Natural killer cell treated with Interleukin-12 subunit alpha and Interleukin-12 subunit beta and Interleukin-15 and Interleukin-18, amount 100 ng/mL, for 72 hours (primary cell): Measurements from ENCODE around the gene SPECC1. TPM values are rescaled to one million over a fixed set of nuclear protein-coding genes. Genes with fewer than 3 reads are reported as not detected.
A peak's percentile ranks its signal among the peaks of the same experiment; 100 is the strongest.
"Not testable (repeated sequence)": the region's sequence is repeated elsewhere in the genome, so short reads cannot be mapped to it uniquely, and the experiment has no call there.

Experiments
- ATAC-seq, 2 donors: fragments of 150-1000 bp; cut with Tn5 transposase in 1 of 2; sonication (Bioruptor Pico), chemical (Tn5 transposase) in 1 of 2; 2 replicates each; pipeline ENCODE4 v1.10.0; 2021
- DNase-seq: peaks from one replicate; pipeline ENCODE4 v3.0.0; 2022; ENCODE audit warnings: low spot score
- H3K27ac Mint-ChIP-seq, 2 donors: 1 replicate in 1 of 2; 2 replicates in 1 of 2; pipeline ENCODE4 v1.8.0; 2022; ENCODE audit warnings: mixed read lengths in 2 of 2, mild to moderate bottlenecking in 1 of 2, moderate library complexity in 1 of 2
- H3K27me3 Mint-ChIP-seq, 2 donors: 1 replicate in 1 of 2; 2 replicates in 1 of 2; pipeline ENCODE4 v1.8.0; 2022; ENCODE audit warnings: mixed read lengths in 2 of 2
- H3K36me3 Mint-ChIP-seq: one replicate; pipeline ENCODE4 v1.8.0; 2022; ENCODE audit warnings: mixed read lengths
- H3K4me1 Mint-ChIP-seq, 2 donors: 1 replicate in 1 of 2; 2 replicates in 1 of 2; pipeline ENCODE4 v1.8.0; 2022; ENCODE audit warnings: low read depth in 2 of 2, mixed read lengths in 2 of 2, mild to moderate bottlenecking in 1 of 2
- H3K4me3 Mint-ChIP-seq: one replicate; pipeline ENCODE4 v1.8.0; 2022; ENCODE audit warnings: mixed read lengths
- H3K9me3 Mint-ChIP-seq: 2 replicates; pipeline ENCODE4 v1.8.0; 2022; ENCODE audit warnings: mixed read lengths
- total RNA-seq, 2 donors: library from RNA; stranded (reverse); gene quantifications; one replicate each; pipeline ENCODE4 v1.2.3, GENCODE V29; 2022

Gene SPECC1
- total RNA-seq, 2 donors from 2014 or later, result 27.6 to 28.1 TPM

- H3K27ac Mint-ChIP-seq, result peak overlapping the region in 1 of 2 donors; percentile 6
- ATAC-seq (no peak), DNase-seq (no peak)
- H3K27me3 Mint-ChIP-seq, result no peaks in the 10 kb centered on the region
- no peaks in the 10 kb centered on the region for H3K9me3 Mint-ChIP-seq
- no peaks in the 10 kb centered on the region for H3K36me3 Mint-ChIP-seq
- peaks cover 3 to 7% of the 10 kb centered on the region in 2 donors for H3K4me1 Mint-ChIP-seq
- H3K4me3 Mint-ChIP-seq, result no peak overlapping the region
Measured at GRCh38 chr17:20223808-20224328, 214.7 kb downstream of the SPECC1 start.

GRCh38 chr17:20224379-20224778, 215.2 kb downstream of the SPECC1 start:
- H3K27me3 Mint-ChIP-seq, result no peaks in the 10 kb centered on the region
- H3K27ac Mint-ChIP-seq, result peak overlapping the region in 1 of 2 donors; percentile 17

GRCh38 chr17:20225162-20226115, 216.3 kb downstream of the SPECC1 start:
- Mint-ChIP-seq H3K4me1 (peaks cover 3 to 7% of the 10 kb centered on the region in 2 donors), H3K9me3 (no peaks in the 10 kb centered on the region), H3K27ac (no peak overlapping the region), H3K36me3 (no peaks in the 10 kb centered on the region), H3K27me3 (no peaks in the 10 kb centered on the region), H3K4me3 (no peak overlapping the region)
- DNase-seq, result no peak
- ATAC-seq, result no peak

More at GRCh38 chr17:20224379-20224778, 215.2 kb downstream of the SPECC1 start:
- Mint-ChIP-seq H3K9me3 (no peaks in the 10 kb centered on the region), H3K4me3 (no peak overlapping the region), H3K4me1 (peaks cover 3 to 7% of the 10 kb centered on the region in 2 donors), H3K36me3 (no peaks in the 10 kb centered on the region)
- DNase-seq (no peak), ATAC-seq (no peak)

- Mint-ChIP-seq H3K36me3 (no peaks in the 10 kb centered on the region), H3K4me1 (peaks cover 3 to 7% of the 10 kb centered on the region in 2 donors), H3K9me3 (no peaks in the 10 kb centered on the region), H3K4me3 (no peak overlapping the region), H3K27ac (no peak overlapping the region), H3K27me3 (no peaks in the 10 kb centered on the region)
- DNase-seq (peak; percentile 70), ATAC-seq (peak; percentile 82 to 86)
Measured at GRCh38 chr17:20226814-20227482, 217.8 kb downstream of the SPECC1 start.

GRCh38 chr17:20227720-20228370, 218.7 kb downstream of the SPECC1 start:
- DNase-seq, H3K4me1 Mint-ChIP-seq, ATAC-seq, H3K27ac Mint-ChIP-seq, H3K4me3 Mint-ChIP-seq, H3K36me3 Mint-ChIP-seq, H3K9me3 Mint-ChIP-seq, H3K27me3 Mint-ChIP-seq: not testable (repeated sequence)

GRCh38 chr17:20228410-20228809, 219.3 kb downstream of the SPECC1 start:
- ATAC-seq (no peak), DNase-seq (no peak)
- H3K27ac Mint-ChIP-seq, result no peak overlapping the region
- H3K9me3 Mint-ChIP-seq, result no peaks in the 10 kb centered on the region
- H3K27me3 Mint-ChIP-seq, result no peaks in the 10 kb centered on the region
- no peak overlapping the region for H3K4me3 Mint-ChIP-seq
- H3K4me1 Mint-ChIP-seq, result peaks cover 3 to 7% of the 10 kb centered on the region in 2 donors
- no peaks in the 10 kb centered on the region for H3K36me3 Mint-ChIP-seq

GRCh38 chr17:20228860-20229259, 219.7 kb downstream of the SPECC1 start:
- Mint-ChIP-seq H3K36me3 (peaks cover 1% of the 10 kb centered on the region), H3K27me3 (no peaks in the 10 kb centered on the region), H3K4me3 (no peak overlapping the region), H3K27ac (no peak overlapping the region), H3K9me3 (no peaks in the 10 kb centered on the region), H3K4me1 (peaks cover 3 to 9% of the 10 kb centered on the region in 2 donors)
- no peak for DNase-seq
- ATAC-seq, result no peak

- ATAC-seq (no peak), DNase-seq (no peak)
- Mint-ChIP-seq H3K27me3 (no peaks in the 10 kb centered on the region), H3K36me3 (peaks cover 9% of the 10 kb centered on the region), H3K9me3 (no peaks in the 10 kb centered on the region), H3K4me3 (no peak overlapping the region), H3K27ac (no peak overlapping the region), H3K4me1 (peaks cover 3 to 21% of the 10 kb centered on the region in 2 donors)
Measured at GRCh38 chr17:20230924-20231323, 221.8 kb downstream of the SPECC1 start.

- H3K36me3 Mint-ChIP-seq, result peaks cover 9% of the 10 kb centered on the region
- no peak overlapping the region for H3K4me3 Mint-ChIP-seq
- ATAC-seq (no peak), DNase-seq (no peak)
- H3K27ac Mint-ChIP-seq, result no peak overlapping the region
- H3K27me3 Mint-ChIP-seq, result no peaks in the 10 kb centered on the region
- H3K4me1 Mint-ChIP-seq, result peaks cover 3 to 14% of the 10 kb centered on the region in 2 donors
- no peaks in the 10 kb centered on the region for H3K9me3 Mint-ChIP-seq
Measured at GRCh38 chr17:20232611-20233010, 223.5 kb downstream of the SPECC1 start.

GRCh38 chr17:20234276-20234675, 225.1 kb downstream of the SPECC1 start:
- Mint-ChIP-seq H3K4me3 (peak overlapping the region; percentile 81), H3K27me3 (no peaks in the 10 kb centered on the region), H3K27ac (peak overlapping the region in 1 of 2 donors; percentile 93), H3K9me3 (no peaks in the 10 kb centered on the region), H3K4me1 (peaks cover 0 to 14% of the 10 kb centered on the region in 2 donors), H3K36me3 (peaks cover 9% of the 10 kb centered on the region)
- ATAC-seq (peak; percentile 52 to 98), DNase-seq (no peak)

- no peak for ATAC-seq
- Mint-ChIP-seq H3K4me3 (no peak overlapping the region), H3K27ac (no peak overlapping the region), H3K36me3 (peaks cover 9% of the 10 kb centered on the region), H3K27me3 (no peaks in the 10 kb centered on the region), H3K9me3 (no peaks in the 10 kb centered on the region), H3K4me1 (peaks cover 0 to 14% of the 10 kb centered on the region in 2 donors)
- no peak for DNase-seq
Measured at GRCh38 chr17:20235747-20236146, 226.6 kb downstream of the SPECC1 start.

- peaks cover 9% of the 10 kb centered on the region for H3K36me3 Mint-ChIP-seq
- H3K4me3 Mint-ChIP-seq, result no peak overlapping the region
- DNase-seq (no peak), ATAC-seq (no peak)
- H3K27ac Mint-ChIP-seq, result no peak overlapping the region
- peaks cover 0 to 14% of the 10 kb centered on the region in 2 donors for H3K4me1 Mint-ChIP-seq
- no peaks in the 10 kb centered on the region for H3K9me3 Mint-ChIP-seq
- H3K27me3 Mint-ChIP-seq, result no peaks in the 10 kb centered on the region
Measured at GRCh38 chr17:20236578-20237227, 227.5 kb downstream of the SPECC1 start.

- ATAC-seq, result not testable (repeated sequence)
Measured at GRCh38 chr17:20239776-20240175, 230.6 kb downstream of the SPECC1 start.

More at GRCh38 chr17:20239776-20240175, 230.6 kb downstream of the SPECC1 start:
- not testable (repeated sequence) for H3K27me3 Mint-ChIP-seq, H3K9me3 Mint-ChIP-seq, H3K36me3 Mint-ChIP-seq, H3K4me1 Mint-ChIP-seq, H3K4me3 Mint-ChIP-seq, DNase-seq, H3K27ac Mint-ChIP-seq
